Testis (tissue), 3 donors: ENCODE results near the gene LBHD2. TPM values are rescaled to one million over a fixed set of nuclear protein-coding genes. Genes with fewer than 3 reads are reported as not detected.

ENCODE experiments used
- DNase-seq: peaks from one replicate; pipeline ENCODE4 v3.0.0-alpha.2; 2019
- H3K27ac ChIP-seq, 2 donors: fragments of 200-600 bp; sonication (generic); one replicate each; pipeline ENCODE4 v1.5.1; 2019
- H3K27me3 ChIP-seq: fragments of 200-600 bp; sonication (generic); one replicate; pipeline ENCODE4 v1.5.1; 2019
- H3K36me3 ChIP-seq: fragments of 200-600 bp; sonication (generic); one replicate; pipeline ENCODE4 v1.5.1; 2017; ENCODE audit warnings: low read depth; ENCODE audit errors: missing control alignments
- H3K4me1 ChIP-seq: fragments of 200-600 bp; sonication (generic); one replicate; pipeline ENCODE4 v1.5.1; 2019
- H3K4me3 ChIP-seq, 2 donors: fragments of 200-600 bp; sonication (generic); one replicate each; pipeline ENCODE4 v1.5.1; 2017 to 2019
- H3K9me3 ChIP-seq: fragments of 200-600 bp; sonication (generic); one replicate; pipeline ENCODE4 v1.5.1; 2017
- CTCF ChIP-seq, 3 experiments: fragments of 450-650 bp in 2 of 3; fragments of 200-600 bp in 1 of 3; sonication (generic) in 1 of 3; IDR thresholded peaks; one replicate each; pipeline ENCODE4 v1.5.1; 2016 to 2019; ENCODE audit warnings: antibody characterized with exemption in 3 of 3, mild to moderate bottlenecking in 2 of 3, moderate library complexity in 1 of 3
- POLR2A ChIP-seq: fragments of 450-650 bp; IDR thresholded peaks from one replicate; pipeline ENCODE4 v1.6.1; 2017; ENCODE audit warnings: antibody characterized with exemption, mild to moderate bottlenecking, moderate library complexity
- WGBS, 2 donors: methylation state at CpG; one replicate each; pipeline ENCODE4 v1.1.5; 2018; 5-methylcytosine and 5-hydroxymethylcytosine counted together
- intact Hi-C: fragments of 100-400 bp; cut with DNase I; formaldehyde crosslinking; loops from one replicate; pipeline ENCODE4 v1.15.1; 2023; ENCODE audit warnings: low total_unique reads
- polyA plus RNA-seq: library from polyadenylated mRNA; stranded (reverse); fragments of 350-450 nt; fragmentation: Illumina TruSeq; extraction: RNeasy Lipid Tissue Mini Kit (QIAGEN cat#74804); gene quantifications from one replicate; pipeline ENCODE4 v1.2.3, GENCODE V29; 2014; ENCODE audit warnings: low read depth, low replicate concordance; ENCODE audit not compliant: insufficient read depth
- total RNA-seq, 2 donors: library from RNA; depleted of rRNA; stranded (reverse); fragments of >200 nt; gene quantifications; one replicate each; pipeline ENCODE4 v1.2.3, GENCODE V29; 2016

The LBHD2 gene
- total and polyA plus RNA-seq, 3 donors from 2014 or later = 1.9 to 5.6 (median 3.9) TPM

GRCh38 chr14:103097244-103097993, 13.4 kb downstream of the LBHD2 start:
- Histone ChIP-seq H3K4me1 (peaks cover 14% of the 10 kb centered on the region), H3K9me3 (no peaks in the 10 kb centered on the region), H3K27ac (no peak overlapping the region), H3K4me3 (no peak overlapping the region), H3K27me3 (no peaks in the 10 kb centered on the region), H3K36me3 (no peaks in the 10 kb centered on the region)
- 82 to 88% methylated on average over 25 to 26 of the region's 26 CpGs for WGBS, 2 donors
- TF ChIP-seq POLR2A (no peak), CTCF (IDR thresholded peaks at IDR 0.05) (no peak)
- DNase-seq = no peak
- intact Hi-C loops = no loop called here

GRCh38 chr14:103097994-103098957, 14.3 kb downstream of the LBHD2 start:
- H3K27me3 ChIP-seq = no peaks in the 10 kb centered on the region
- H3K9me3 ChIP-seq = no peaks in the 10 kb centered on the region
- H3K4me1 ChIP-seq = peaks cover 14% of the 10 kb centered on the region
- H3K36me3 ChIP-seq = no peaks in the 10 kb centered on the region
- no peak for TF ChIP-seq POLR2A
- no peak for TF ChIP-seq CTCF (IDR thresholded peaks at IDR 0.05)
- 75 to 80% methylated on average over 28 to 30 of the region's 31 CpGs for WGBS, 2 donors
- no peak overlapping the region for H3K27ac ChIP-seq
- intact Hi-C loops = no loop called here
- no peak overlapping the region for H3K4me3 ChIP-seq
- no peak for DNase-seq

- no peak for DNase-seq
- Histone ChIP-seq H3K4me1 (peaks cover 19% of the 10 kb centered on the region), H3K4me3 (no peak overlapping the region), H3K9me3 (no peaks in the 10 kb centered on the region), H3K27ac (no peak overlapping the region), H3K36me3 (no peaks in the 10 kb centered on the region), H3K27me3 (no peaks in the 10 kb centered on the region)
- 40 to 83% methylated on average over 1 to 11 of the region's 12 CpGs for WGBS, 2 donors
- intact Hi-C loops = no loop called here
- TF ChIP-seq CTCF (IDR thresholded peaks at IDR 0.05) (no peak), POLR2A (no peak)
Observed at GRCh38 chr14:103099081-103099732, 15.2 kb downstream of the LBHD2 start.

GRCh38 chr14:103099733-103100280, 15.8 kb downstream of the LBHD2 start:
- Histone ChIP-seq H3K36me3 (no peaks in the 10 kb centered on the region), H3K4me3 (no peak overlapping the region), H3K27me3 (no peaks in the 10 kb centered on the region), H3K9me3 (no peaks in the 10 kb centered on the region), H3K4me1 (peaks cover 25% of the 10 kb centered on the region), H3K27ac (no peak overlapping the region)
- no peak for DNase-seq
- intact Hi-C loops = loop anchor here (10.0 kb wide), 2 partner anchors 85 to 195 kb away; no protein-coding TSS in a partner anchor
- WGBS, 2 donors = 20 to 69% methylated on average over 1 to 8 of the region's 8 CpGs
- TF ChIP-seq POLR2A (no peak), CTCF (IDR thresholded peaks at IDR 0.05) (no peak)
